Naive thymus-derived CD4-positive, alpha-beta T cell (primary cell): Measurements from ENCODE around the gene RNF144B. TPM values are rescaled to one million over a fixed set of nuclear protein-coding genes. Genes with fewer than 3 reads are reported as not detected.

ENCODE experiments used
- ATAC-seq: fragments of 150-1000 bp; cut with Tn5 transposase; 2 replicates; pipeline ENCODE4 v1.10.0; 2021; ENCODE audit warnings: mild to moderate bottlenecking, moderate library complexity
- CTCF ChIA-PET: fragments of 350-600 bp; sonication (Branson Sonifier 250); formaldehyde crosslinking; loops from one replicate; lab custom pipeline; 2021; ENCODE audit warnings: antibody characterized with exemption; lab: Charles Lee
- POLR2A ChIA-PET: fragments of 350-600 bp; sonication (Branson Sonifier 250); formaldehyde crosslinking; loops from one replicate; lab custom pipeline; 2021; ENCODE audit warnings: antibody characterized with exemption, inconsistent platforms; lab: Charles Lee
- DNase-seq, 9 donors: peaks; one replicate each; pipeline versions ENCODE4 v3.0.0 to v3.0.0-alpha.2; 2020 to 2022; ENCODE audit warnings: mixed read lengths in 1 of 9
- H3K27ac ChIP-seq: one replicate; pipeline ENCODE4 v1.7.0; 2013; ENCODE audit warnings: mild to moderate bottlenecking, low read depth, low read length, moderate library complexity
- H3K27me3 ChIP-seq, 2 donors: one replicate each; pipeline ENCODE4 v1.7.0; 2013; ENCODE audit warnings: low read length in 2 of 2, mild to moderate bottlenecking in 2 of 2, moderate library complexity in 2 of 2; ENCODE audit not compliant: control insufficient read depth in 2 of 2, insufficient read depth in 2 of 2
- H3K36me3 ChIP-seq, 3 experiments: 1 replicate in 2 of 3; 2 replicates in 1 of 3; pipeline ENCODE4 v1.7.0; 2013; ENCODE audit warnings: low read length in 3 of 3, mild to moderate bottlenecking in 3 of 3, moderate library complexity in 1 of 3; ENCODE audit not compliant: insufficient read depth in 3 of 3, control insufficient read depth in 2 of 3
- H3K4me1 ChIP-seq, 2 donors: one replicate each; pipeline ENCODE4 v1.7.0; 2013; ENCODE audit warnings: low read length in 2 of 2, mild to moderate bottlenecking in 2 of 2, moderate library complexity in 1 of 2; ENCODE audit not compliant: control insufficient read depth in 2 of 2, insufficient read depth in 2 of 2
- H3K4me3 ChIP-seq: 2 replicates; pipeline ENCODE4 v1.7.0; 2013; ENCODE audit warnings: mild to moderate bottlenecking, low read length
- H3K9me3 ChIP-seq, 3 experiments: 1 replicate in 2 of 3; 2 replicates in 1 of 3; pipeline ENCODE4 v1.7.0; 2013; ENCODE audit warnings: low read length in 3 of 3; ENCODE audit not compliant: control insufficient read depth in 2 of 3
- H3K27ac Mint-ChIP-seq, 9 donors: one replicate each; pipeline ENCODE4 v1.8.0; 2020 to 2022; ENCODE audit warnings: mixed read lengths in 9 of 9, mild to moderate bottlenecking in 8 of 9, moderate library complexity in 5 of 9, inconsistent platforms in 2 of 9
- H3K27me3 Mint-ChIP-seq, 5 donors: one replicate each; pipeline ENCODE4 v1.8.0; 2021 to 2022; ENCODE audit warnings: mixed read lengths in 5 of 5, mild to moderate bottlenecking in 1 of 5
- H3K36me3 Mint-ChIP-seq, 5 donors: one replicate each; pipeline ENCODE4 v1.8.0; 2020 to 2022; ENCODE audit warnings: mixed read lengths in 5 of 5, mild to moderate bottlenecking in 3 of 5, inconsistent platforms in 1 of 5
- H3K4me1 Mint-ChIP-seq, 7 donors: one replicate each; pipeline ENCODE4 v1.8.0; 2020 to 2022; ENCODE audit warnings: mixed read lengths in 7 of 7, mild to moderate bottlenecking in 3 of 7, inconsistent platforms in 1 of 7
- H3K4me3 Mint-ChIP-seq, 10 donors: one replicate each; pipeline ENCODE4 v1.8.0; 2020 to 2022; ENCODE audit warnings: mild to moderate bottlenecking in 10 of 10, mixed read lengths in 10 of 10, moderate library complexity in 6 of 10, inconsistent platforms in 2 of 10
- H3K9me3 Mint-ChIP-seq, 11 donors: one replicate each; pipeline ENCODE4 v1.8.0; 2020 to 2022; ENCODE audit warnings: mixed read lengths in 11 of 11, mild to moderate bottlenecking in 4 of 11, inconsistent platforms in 1 of 11, moderate library complexity in 1 of 11
- intact Hi-C, 2 donors: fragments of 100-400 bp; cut with micrococcal nuclease; formaldehyde crosslinking; loops; one replicate each; pipeline ENCODE4 v1.15.1; 2023
- polyA plus RNA-seq, 2 donors: library from polyadenylated mRNA; unstranded; fragments of 300-500 nt; fragmentation: Illumina TruSeq; gene quantifications; one replicate each; pipeline ENCODE4 v1.2.3, GENCODE V29; 2021
- total RNA-seq, 6 experiments: library from RNA in 5 of 6; stranded (reverse) in 5 of 6; gene quantifications; 1 replicate in 5 of 6; 2 replicates in 1 of 6; pipeline ENCODE4 v1.2.3 and lab custom pipeline; 2021 to 2026

The RNF144B gene
- total and polyA plus RNA-seq, 7 experiments from 2014 or later = 1.5 to 23.5 (median 7.1) TPM

GRCh38 chr6:18391023-18391422 lies 3.9 kb downstream of the RNF144B start:
- Histone ChIP-seq H3K27me3 (no peaks in the 10 kb centered on the region), H3K36me3 (no peaks in the 10 kb centered on the region), H3K4me1 (peaks cover 4 to 18% of the 10 kb centered on the region in 2 donors), H3K9me3 (no peaks in the 10 kb centered on the region), H3K4me3 (no peak overlapping the region), H3K27ac (no peak overlapping the region)
- peaks cover 17 to 54% (median 46%) of the 10 kb centered on the region in 7 donors for H3K4me1 Mint-ChIP-seq
- peaks cover 0 to 25% (median 0%) of the 10 kb centered on the region in 5 donors for H3K27me3 Mint-ChIP-seq
- peaks cover 0 to 19% (median 3%) of the 10 kb centered on the region in 5 donors for H3K36me3 Mint-ChIP-seq
- CTCF ChIA-PET = interaction anchor here (0.6 kb wide), 1 partner anchor 53 kb away, joined by 3 read pairs; no protein-coding TSS in a partner anchor
- DNase-seq = no peak
- H3K9me3 Mint-ChIP-seq = no peaks in the 10 kb centered on the region
- no peak overlapping the region for H3K4me3 Mint-ChIP-seq
- POLR2A ChIA-PET = no interaction called here
- no peak for ATAC-seq
- intact Hi-C loops = no loop called here
- no peak overlapping the region for H3K27ac Mint-ChIP-seq

- H3K36me3 ChIP-seq = no peaks in the 10 kb centered on the region
- H3K27ac ChIP-seq = no peak overlapping the region
- peaks cover 0 to 23% (median 0%) of the 10 kb centered on the region in 5 donors for H3K36me3 Mint-ChIP-seq
- intact Hi-C loops = no loop called here
- ChIA-PET POLR2A (no interaction called here), CTCF (no interaction called here)
- no peaks in the 10 kb centered on the region for H3K9me3 ChIP-seq
- no peaks in the 10 kb centered on the region for H3K9me3 Mint-ChIP-seq
- H3K4me1 Mint-ChIP-seq = peaks cover 9 to 51% (median 37%) of the 10 kb centered on the region in 7 donors
- no peak for ATAC-seq
- peaks cover 0 to 18% (median 0%) of the 10 kb centered on the region in 5 donors for H3K27me3 Mint-ChIP-seq
- H3K27me3 ChIP-seq = no peaks in the 10 kb centered on the region
- no peak overlapping the region for H3K4me3 Mint-ChIP-seq
- H3K4me1 ChIP-seq = peaks cover 0 to 18% of the 10 kb centered on the region in 2 donors
- H3K4me3 ChIP-seq = no peak overlapping the region
- no peak for DNase-seq
- H3K27ac Mint-ChIP-seq = no peak overlapping the region
Measured at GRCh38 chr6:18392346-18392877, 5.3 kb downstream of the RNF144B start.

- intact Hi-C loops = no loop called here
- Histone ChIP-seq H3K36me3 (no peaks in the 10 kb centered on the region), H3K4me1 (peaks cover 0 to 12% of the 10 kb centered on the region in 2 donors), H3K27ac (no peak overlapping the region), H3K4me3 (no peak overlapping the region), H3K27me3 (no peaks in the 10 kb centered on the region), H3K9me3 (no peaks in the 10 kb centered on the region)
- no peak for ATAC-seq
- POLR2A ChIA-PET = no interaction called here
- Mint-ChIP-seq H3K9me3 (no peaks in the 10 kb centered on the region), H3K4me3 (no peak overlapping the region), H3K27me3 (peaks cover 0 to 7% (median 0%) of the 10 kb centered on the region in 5 donors), H3K36me3 (peaks cover 0 to 25% (median 2%) of the 10 kb centered on the region in 5 donors), H3K4me1 (peaks cover 0 to 43% (median 31%) of the 10 kb centered on the region in 7 donors), H3K27ac (no peak overlapping the region)
- CTCF ChIA-PET = interaction anchor here (0.8 kb wide), 1 partner anchor 65 kb away, joined by 3 read pairs; no protein-coding TSS in a partner anchor
- no peak for DNase-seq
Measured at GRCh38 chr6:18393698-18394097, 6.5 kb downstream of the RNF144B start.

- intact Hi-C loops = no loop called here
- Histone ChIP-seq H3K4me3 (no peak overlapping the region), H3K9me3 (no peaks in the 10 kb centered on the region), H3K4me1 (peaks cover 0 to 2% of the 10 kb centered on the region in 2 donors), H3K36me3 (no peaks in the 10 kb centered on the region), H3K27ac (no peak overlapping the region), H3K27me3 (no peaks in the 10 kb centered on the region)
- no peak overlapping the region for H3K4me3 Mint-ChIP-seq
- H3K9me3 Mint-ChIP-seq = no peaks in the 10 kb centered on the region
- ATAC-seq (no peak), DNase-seq (no peak)
- H3K27me3 Mint-ChIP-seq = peaks cover 0 to 7% (median 0%) of the 10 kb centered on the region in 5 donors
- ChIA-PET POLR2A (interaction anchor here (0.7 to 1.1 kb wide), 2 partner anchors 9 to 14 kb away, joined by 3 read pairs; no protein-coding TSS in a partner anchor), CTCF (no interaction called here)
- peak overlapping the region in 1 of 9 donors; percentile 37 for H3K27ac Mint-ChIP-seq
- peaks cover under 1 to 30% (median 18%) of the 10 kb centered on the region in 7 donors for H3K4me1 Mint-ChIP-seq
- H3K36me3 Mint-ChIP-seq = peaks cover 0 to 30% (median 6%) of the 10 kb centered on the region in 5 donors
Measured at GRCh38 chr6:18395177-18395855, 8.2 kb downstream of the RNF144B start.

GRCh38 chr6:18395856-18396197 lies 8.7 kb downstream of the RNF144B start:
- H3K4me3 ChIP-seq = no peak overlapping the region
- peaks cover 0 to 7% of the 10 kb centered on the region in 2 donors for H3K4me1 ChIP-seq
- H3K36me3 ChIP-seq = no peaks in the 10 kb centered on the region
- no peaks in the 10 kb centered on the region for H3K27me3 ChIP-seq
- no peak for ATAC-seq
- no peaks in the 10 kb centered on the region for H3K9me3 ChIP-seq
- H3K27ac ChIP-seq = no peak overlapping the region
- Mint-ChIP-seq H3K4me3 (no peak overlapping the region), H3K27me3 (peaks cover 0 to 7% (median 0%) of the 10 kb centered on the region in 5 donors), H3K4me1 (peaks cover 6 to 31% (median 22%) of the 10 kb centered on the region in 7 donors), H3K9me3 (no peaks in the 10 kb centered on the region), H3K36me3 (peaks cover 0 to 32% (median 7%) of the 10 kb centered on the region in 5 donors), H3K27ac (no peak overlapping the region)
- POLR2A ChIA-PET = interaction anchor here (1.1 kb wide), 1 partner anchor 9 kb away, joined by 3 read pairs; no protein-coding TSS in a partner anchor
- CTCF ChIA-PET = no interaction called here
- no peak for DNase-seq
- intact Hi-C loops = no loop called here

- DNase-seq = no peak
- Mint-ChIP-seq H3K36me3 (peaks cover 0 to 42% (median 7%) of the 10 kb centered on the region in 5 donors), H3K27me3 (peaks cover 0 to 7% (median 0%) of the 10 kb centered on the region in 5 donors), H3K4me1 (peaks cover 10 to 39% (median 22%) of the 10 kb centered on the region in 7 donors), H3K4me3 (no peak overlapping the region), H3K27ac (no peak overlapping the region), H3K9me3 (no peaks in the 10 kb centered on the region)
- no peak overlapping the region for H3K27ac ChIP-seq
- no peak overlapping the region for H3K4me3 ChIP-seq
- H3K27me3 ChIP-seq = no peaks in the 10 kb centered on the region
- no peaks in the 10 kb centered on the region for H3K36me3 ChIP-seq
- ChIA-PET CTCF (no interaction called here), POLR2A (no interaction called here)
- ATAC-seq = no peak
- intact Hi-C loops = no loop called here
- no peaks in the 10 kb centered on the region for H3K9me3 ChIP-seq
- peaks cover 0 to 15% of the 10 kb centered on the region in 2 donors for H3K4me1 ChIP-seq
Measured at GRCh38 chr6:18397701-18398100, 10.6 kb downstream of the RNF144B start.
